Stimulated activated naive CD8-positive, alpha-beta T cell treated with anti-CD3 and anti-CD28 coated beads, Interleukin-15, Interleukin-2, amounts not matched to agents 100 U/mL and 50 U/mL, for 24 hours (primary cell): Measurements from ENCODE around the gene TNIP1.

Experiments used
- ATAC-seq: fragments of 150-1000 bp; cut with Tn5 transposase; one replicate; pipeline ENCODE4 v1.10.0; 2021
- DNase-seq: peaks from one replicate; pipeline ENCODE4 v3.0.0; 2021

TNIP1 gene

GRCh38 chr5:151064916-151065499 is 15.8 kb downstream of the TNIP1 start:
- no peak for ATAC-seq
- DNase-seq: no peak

DNA sequence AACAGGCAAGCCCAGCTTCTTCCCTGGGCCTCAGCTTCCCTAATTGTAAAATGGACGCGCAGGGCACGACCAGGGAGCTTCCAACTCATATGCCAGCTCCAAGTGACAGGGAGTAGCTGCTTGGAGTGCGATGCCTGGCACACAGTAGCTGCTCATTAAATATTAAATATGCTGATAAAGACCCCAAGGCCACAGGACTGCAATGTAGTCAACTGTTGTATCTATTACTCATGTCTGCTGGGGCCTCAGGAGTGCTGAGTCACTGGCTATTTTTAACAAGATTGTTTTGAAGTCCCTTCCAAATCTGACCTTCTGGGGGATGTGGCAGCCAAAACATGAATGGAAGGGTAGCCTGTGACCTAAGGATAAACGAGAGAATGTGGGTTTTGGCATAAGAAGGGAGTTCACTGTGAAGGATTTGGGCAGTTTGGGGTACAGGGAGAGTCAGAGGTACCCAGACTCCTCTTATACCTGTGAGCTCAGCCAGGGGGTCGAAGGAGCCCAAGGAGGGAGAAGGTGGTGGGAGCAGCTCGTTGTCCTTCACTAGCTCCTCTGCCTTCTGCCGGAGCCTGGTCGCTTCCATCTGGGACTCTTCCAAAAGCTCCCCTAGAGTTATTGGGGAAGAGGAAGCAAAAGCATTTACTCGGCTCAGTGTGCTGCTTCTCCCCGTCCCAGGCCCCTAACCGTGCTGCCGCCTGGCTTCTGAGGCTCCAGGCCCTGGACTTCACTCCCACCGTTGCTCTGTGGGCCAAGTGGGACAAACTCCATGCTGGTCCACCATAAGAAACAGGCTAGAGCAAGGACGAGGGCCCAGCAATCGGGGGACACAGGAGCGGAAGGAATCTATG is 17.5 kb downstream of the TNIP1 start:
- ATAC-seq (no peak), DNase-seq (no peak)

- ATAC-seq (no peak), DNase-seq (no peak)
These were observed 18.3 kb downstream of the TNIP1 start for GRCh38 chr5:151062405-151063141.

DNA sequence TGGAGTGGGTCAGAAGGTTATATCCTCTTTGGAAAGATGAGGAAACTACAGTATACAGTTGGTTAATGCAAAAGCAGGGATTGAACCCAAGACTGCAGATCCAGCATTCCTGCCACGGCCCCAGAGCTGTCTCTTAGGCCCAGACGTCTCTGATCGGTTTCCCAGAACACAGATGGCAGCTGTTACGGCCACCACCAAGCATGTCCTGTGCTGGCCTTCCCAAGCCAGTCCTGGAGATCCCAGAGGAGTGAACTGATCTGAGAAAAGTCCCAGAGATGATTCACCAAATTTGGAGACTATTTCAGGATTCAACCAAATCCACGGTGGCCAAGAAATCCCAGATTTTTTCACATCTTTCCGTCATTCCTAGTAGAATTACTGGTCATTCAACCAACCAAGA is 20.1 kb downstream of the TNIP1 start:
- ATAC-seq: no peak
- DNase-seq: no peak

DNA sequence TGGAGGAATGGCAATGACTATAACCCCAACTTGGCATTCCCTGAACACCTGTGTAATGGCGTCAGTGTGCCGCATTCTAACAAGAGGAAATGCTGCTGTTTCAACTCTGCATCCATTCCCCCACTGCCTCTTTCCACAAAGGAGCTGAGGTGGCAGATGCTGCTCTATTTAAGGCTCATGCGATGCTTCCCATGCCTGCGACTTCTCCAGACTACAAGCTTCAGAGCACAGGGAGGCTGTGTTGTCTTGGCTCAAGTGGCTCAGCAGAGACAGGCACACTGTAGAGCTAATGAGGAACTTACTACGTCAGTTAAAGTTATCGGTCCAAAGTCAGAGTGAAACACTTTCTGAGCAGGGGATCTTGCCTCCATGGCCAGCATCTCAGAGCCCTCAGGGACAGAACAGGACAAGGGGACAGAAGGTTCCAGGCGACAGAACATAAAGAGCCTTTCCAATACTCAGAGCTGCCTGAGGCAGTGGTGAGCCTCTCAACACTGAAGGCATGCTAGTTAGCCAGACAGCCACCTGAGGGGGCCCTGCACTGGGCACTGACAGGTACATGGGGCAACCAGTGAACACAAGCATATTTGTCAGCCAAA is 21.8 kb downstream of the TNIP1 start:
- ATAC-seq (no peak), DNase-seq (no peak)

DNA sequence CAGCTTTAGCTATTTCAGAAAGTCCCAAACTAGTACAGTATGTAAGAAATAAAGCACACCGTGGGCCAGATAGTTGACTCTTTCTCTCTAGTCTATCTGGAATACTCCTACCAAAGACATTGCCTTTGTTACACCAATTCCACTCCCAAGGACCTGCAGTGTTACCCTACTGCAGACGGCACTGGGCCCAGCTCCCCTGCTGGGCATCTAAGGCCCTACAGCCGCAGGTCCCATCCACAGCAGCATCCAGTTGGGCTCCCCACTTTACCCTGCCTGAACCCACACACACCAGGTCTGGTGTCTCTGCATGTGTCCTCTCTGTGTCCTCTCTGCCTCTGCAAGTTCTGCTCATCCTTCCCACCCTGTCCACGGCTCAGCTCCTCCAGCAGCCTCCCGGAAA is 22.5 kb downstream of the TNIP1 start:
- ATAC-seq (no peak), DNase-seq (no peak)

DNA sequence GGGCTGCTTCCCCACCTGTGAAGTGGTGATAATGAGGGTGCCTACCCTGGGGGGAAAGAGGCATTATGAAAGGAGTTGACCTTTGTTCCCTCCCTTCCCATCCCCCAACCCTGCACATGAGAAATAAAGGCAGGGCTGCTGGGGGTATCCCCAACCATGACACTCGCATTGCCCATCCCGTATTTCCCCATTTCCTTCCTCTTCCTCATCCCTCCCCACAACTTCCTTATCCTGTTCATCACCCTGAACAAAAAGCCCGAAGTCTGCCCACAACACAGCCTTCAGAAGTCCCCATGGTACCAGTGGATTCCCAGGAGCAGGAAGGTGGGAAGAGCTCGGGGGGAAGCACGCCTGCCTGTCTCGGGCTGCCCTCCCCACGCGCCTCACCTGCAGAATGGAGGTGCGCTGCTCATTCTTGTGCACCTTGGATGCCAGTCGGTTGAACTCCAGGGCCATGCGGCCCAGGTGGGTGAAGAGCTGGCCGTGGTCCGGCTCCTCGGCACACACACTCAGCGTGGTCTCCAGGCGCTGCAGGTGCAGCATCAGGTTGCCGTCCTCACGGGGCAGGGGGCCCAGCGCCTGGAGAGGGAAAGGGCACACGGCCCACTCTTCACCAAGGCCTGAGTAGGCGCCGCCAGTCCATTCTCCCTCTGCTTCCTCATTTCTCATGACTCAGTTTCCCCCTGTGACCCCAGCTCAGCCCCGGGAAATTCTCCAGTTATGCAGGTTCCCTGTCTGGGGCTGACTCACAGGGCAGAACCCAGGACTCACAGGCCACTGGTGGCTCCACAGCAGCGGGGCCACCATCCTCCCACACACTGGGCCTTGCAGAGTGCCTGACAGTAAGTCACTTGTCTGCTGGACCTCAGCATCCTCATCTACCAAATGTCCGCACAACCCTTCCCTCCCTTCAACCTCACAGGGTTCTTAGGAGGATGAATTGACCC is 24.2 kb downstream of the TNIP1 start:
- DNase-seq (no peak), ATAC-seq (no peak)

DNA sequence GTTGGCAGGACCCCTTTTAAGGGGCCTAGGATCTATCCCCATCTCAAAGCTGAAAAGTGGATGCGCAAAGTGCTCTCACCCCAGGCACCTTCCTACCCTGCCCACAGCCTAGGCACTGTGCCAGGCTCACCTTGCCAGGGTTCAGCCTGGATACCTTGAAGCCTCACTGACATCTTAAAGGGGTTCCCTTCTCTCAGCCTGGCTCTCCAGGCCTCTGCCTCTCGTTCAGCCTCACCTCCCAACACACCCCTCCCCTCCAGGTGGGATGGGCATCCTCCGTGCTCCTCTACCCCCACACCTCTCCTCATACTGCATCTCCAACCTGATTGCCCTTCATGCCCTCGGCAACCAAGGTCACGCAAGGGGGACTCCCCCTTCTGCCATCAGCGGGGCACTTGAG is 25.5 kb downstream of the TNIP1 start:
- no peak for DNase-seq
- ATAC-seq: no peak

DNA sequence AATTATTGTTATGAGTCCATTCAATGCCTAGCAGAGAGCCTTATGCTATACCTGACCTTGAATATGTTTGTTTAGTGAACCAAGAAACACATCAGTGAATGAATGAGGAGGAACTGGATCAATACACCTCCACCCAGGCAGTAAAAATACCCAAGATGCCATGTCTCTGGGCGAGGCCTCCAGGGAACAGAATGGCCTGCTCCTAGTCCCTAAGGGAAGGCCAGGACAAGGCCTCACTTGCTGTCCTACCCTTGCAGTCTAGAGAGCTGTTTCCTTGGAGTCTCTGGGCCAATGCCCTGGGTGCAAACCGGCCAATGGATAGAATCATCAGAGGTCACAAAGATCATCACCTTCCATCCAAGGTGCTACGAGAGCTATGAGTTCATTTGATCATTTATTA is 26.1 kb downstream of the TNIP1 start:
- DNase-seq: no peak
- no peak for ATAC-seq

GRCh38 chr5:151053796-151054462 is 26.9 kb downstream of the TNIP1 start:
- ATAC-seq (no peak), DNase-seq (no peak)

- DNase-seq: no peak
- ATAC-seq: no peak
These were observed 28.0 kb downstream of the TNIP1 start for GRCh38 chr5:151052836-151053235.

- DNase-seq (no peak), ATAC-seq (no peak)
These were observed 28.8 kb downstream of the TNIP1 start for GRCh38 chr5:151051931-151052608.

GRCh38 chr5:151051066-151051930 is 29.5 kb downstream of the TNIP1 start:
- peak; percentile 81 for ATAC-seq

GRCh38 chr5:151048526-151048925 is 32.3 kb downstream of the TNIP1 start:
- no peak for ATAC-seq
- no peak for DNase-seq

More at GRCh38 chr5:151051066-151051930, 29.5 kb downstream of the TNIP1 start:
- peak; percentile 79 for DNase-seq

- DNase-seq: peak; percentile 30
- peak; percentile 48 for ATAC-seq
These were observed 32.9 kb downstream of the TNIP1 start for GRCh38 chr5:151047814-151048425.

DNA sequence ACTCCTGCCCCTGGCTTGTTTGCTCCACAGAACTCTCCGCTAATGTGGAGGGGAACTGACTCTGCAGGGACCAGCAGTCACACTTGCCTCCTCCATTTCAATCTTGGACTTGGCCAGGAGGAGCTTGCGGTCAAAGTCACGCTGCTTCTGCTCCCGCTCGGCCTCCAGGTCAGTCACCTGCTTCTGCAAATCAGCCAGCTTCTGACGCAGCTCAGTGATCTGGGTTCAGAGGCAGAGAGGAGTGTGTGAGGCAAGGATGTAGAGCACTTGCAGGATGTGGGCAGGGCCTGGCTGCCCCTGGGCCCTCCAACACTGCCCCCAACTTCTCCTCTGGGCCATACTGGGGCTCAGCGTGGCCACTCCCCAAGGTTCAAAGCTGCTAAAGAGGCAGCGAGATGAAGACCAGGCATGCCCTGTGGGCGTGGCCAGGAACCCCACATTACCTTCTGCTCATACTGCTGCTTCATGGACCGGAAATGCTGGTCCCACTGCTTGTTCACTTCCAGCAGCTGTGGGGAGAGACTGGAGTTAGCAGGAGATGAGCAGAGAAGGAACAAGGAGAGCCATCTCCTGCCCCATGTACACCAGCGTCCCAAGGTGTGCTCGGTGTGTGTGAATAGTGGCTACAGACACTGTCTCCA is 38.3 kb downstream of the TNIP1 start:
- no peak for DNase-seq
- ATAC-seq: no peak

GRCh38 chr5:151041577-151042268 is 39.1 kb downstream of the TNIP1 start:
- ATAC-seq (no peak), DNase-seq (no peak)

DNA sequence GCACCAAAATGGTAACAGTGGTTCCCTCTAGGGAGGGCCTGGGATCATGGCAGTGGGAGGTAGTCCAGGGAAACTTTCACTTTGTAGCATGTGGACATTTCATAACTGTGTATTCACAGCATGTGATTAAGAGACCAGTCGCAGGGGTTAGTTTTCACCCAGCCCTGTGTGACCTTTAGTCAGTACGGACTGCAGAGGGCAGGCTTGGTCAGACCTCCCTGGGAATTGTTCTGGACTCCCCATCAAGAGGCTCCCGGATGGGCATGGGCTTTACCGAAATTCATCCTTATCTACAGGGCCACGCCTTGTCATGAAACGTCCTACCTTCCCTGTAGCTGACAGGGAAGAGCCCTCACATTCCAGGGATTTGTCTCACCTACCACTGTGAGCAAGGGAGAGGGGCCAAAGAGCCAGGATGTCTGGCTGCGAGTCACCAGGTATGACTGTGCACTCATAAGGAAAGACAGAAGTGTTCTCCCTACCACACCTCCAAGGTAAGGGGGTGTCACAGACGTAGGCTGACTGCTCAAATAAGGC is 40.6 kb downstream of the TNIP1 start:
- ATAC-seq: no peak
- no peak for DNase-seq
